GM19438 (cell line): Measurements from ENCODE around the gene RAB35.

Experiments
- ATAC-seq: cut with Tn5 transposase; IDR thresholded peaks from one replicate; pipeline ENCODE4 v1.9.1; 2021; ENCODE audit warnings: low read depth; ENCODE audit not compliant: unreplicated experiment

RAB35 gene

DNA sequence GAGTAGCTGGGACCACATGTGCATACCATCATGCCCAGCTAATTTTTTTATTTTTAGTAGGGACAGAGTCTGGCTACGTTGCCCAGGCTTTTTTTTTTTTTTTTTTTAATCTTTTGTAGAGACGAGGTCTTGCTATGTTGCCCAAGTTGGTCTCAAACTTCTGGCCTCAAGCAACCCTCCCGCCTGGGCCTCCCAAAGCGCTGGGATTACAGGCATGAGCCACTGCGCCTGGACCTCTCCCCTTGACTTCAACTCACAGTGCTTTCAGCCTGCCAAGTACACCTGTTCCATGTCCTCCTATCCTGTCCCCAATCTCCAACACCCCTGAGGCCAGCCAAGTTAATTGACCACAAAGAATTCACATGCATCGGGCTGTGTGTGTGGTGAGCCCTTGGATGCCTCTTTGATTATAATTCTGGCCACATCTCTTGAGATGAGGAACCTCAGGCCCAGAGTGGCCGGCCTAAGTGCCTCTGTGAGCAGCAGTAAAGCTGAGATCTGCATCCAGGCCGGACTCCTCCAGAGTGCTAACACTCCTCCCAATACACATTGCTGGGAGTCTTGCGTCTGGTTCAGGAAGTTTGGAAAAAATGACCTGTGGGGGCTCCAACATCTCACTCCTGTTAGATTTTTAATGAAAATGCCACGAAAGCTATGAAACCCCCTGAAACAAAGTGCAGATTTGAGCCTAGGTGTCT, 6.8 kb downstream of the RAB35 start:
- no peak for ATAC-seq

DNA sequence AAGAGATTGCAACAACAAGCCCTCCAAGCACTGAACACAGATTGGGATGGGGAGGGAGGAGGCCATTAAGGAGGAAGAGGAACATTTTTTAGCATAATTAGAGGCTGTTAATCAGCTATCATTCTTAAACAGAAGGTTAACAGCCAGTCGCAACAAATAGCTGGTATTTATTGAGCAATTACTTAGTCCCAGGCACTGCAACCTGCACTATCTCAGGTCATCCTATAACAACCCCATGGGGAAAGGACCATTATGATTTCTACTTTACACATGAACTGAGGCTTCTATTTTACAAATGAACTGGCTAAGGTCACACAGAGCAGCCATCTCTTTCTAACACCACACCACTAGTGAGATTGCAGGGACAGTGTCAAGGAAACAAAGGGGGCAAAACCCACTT, 10.4 kb downstream of the RAB35 start:
- no peak for ATAC-seq

DNA sequence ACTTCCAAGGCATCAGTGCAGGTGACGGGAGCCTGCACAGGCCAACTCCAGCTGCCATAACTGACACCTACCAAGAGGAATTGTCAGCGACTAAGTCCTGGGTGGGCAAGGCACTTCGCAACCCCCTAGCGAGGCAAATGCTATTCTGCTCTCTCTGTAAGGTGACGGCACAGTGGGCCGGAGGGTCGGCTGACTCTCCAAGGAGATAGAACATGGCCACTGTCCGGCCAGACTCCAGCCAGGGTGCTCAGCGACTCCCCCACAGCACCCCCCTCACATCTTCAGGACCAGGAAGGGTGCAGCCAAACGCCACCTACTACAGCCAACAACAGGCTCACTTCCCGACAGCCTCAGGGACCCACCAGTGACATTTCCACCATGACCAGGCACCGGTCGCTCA, 13.2 kb downstream of the RAB35 start:
- ATAC-seq = no peak

DNA sequence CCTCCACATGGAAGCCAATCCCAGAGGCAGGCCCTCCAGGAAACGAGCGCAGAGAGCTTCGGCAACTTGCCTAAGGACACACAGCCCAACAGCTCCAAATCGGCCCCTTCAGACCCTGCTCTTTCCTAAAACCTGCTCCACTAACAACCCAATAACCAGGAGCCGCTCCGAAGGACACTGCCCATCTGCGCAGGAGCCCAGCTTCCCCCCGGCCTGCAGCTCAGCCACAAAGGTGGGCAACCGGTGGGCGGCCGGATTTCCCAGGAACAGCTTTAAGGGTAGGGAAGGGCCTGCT, 13.6 kb downstream of the RAB35 start:
- ATAC-seq = no peak

DNA sequence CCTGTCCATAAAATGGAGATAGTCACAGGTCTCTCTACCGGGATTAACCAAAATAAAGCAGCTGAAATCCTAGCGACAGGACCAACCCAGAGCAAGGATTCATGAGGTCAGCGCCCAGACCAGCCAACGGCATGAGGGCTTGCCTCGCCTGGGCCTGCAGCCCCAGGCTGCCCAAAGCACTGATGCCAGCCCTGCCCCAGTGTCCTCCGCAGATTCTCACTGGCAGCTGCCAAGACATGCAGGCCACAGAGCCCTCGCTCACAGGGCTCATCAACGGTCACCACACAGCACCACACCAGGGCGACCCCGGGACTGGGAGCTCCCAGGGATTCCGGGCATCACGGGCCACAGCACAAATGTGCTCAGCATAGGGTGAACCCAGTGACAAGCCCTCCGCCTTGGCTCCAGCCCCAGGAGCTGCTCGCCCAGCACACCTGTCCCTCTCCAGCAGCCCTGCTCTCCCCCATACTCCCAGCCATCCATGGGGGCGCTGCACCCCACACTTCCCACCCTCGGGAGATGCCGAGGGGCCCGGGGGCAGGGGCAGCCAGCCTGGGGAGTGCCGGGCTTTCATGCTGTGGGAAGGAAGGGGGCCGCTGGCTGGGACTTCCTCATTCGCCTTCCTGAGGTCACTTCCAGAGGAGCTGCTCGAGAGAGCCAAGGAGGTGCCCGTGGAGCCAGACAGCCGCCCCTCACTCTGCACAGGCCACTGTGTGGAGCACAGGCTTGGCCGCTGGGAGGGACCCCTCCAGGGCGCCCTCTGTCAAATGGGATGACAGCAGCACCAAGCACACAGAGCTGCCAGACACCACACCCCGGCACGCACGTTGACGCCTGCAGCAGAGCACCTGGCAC, 14.1 kb downstream of the RAB35 start:
- ATAC-seq = no peak

DNA sequence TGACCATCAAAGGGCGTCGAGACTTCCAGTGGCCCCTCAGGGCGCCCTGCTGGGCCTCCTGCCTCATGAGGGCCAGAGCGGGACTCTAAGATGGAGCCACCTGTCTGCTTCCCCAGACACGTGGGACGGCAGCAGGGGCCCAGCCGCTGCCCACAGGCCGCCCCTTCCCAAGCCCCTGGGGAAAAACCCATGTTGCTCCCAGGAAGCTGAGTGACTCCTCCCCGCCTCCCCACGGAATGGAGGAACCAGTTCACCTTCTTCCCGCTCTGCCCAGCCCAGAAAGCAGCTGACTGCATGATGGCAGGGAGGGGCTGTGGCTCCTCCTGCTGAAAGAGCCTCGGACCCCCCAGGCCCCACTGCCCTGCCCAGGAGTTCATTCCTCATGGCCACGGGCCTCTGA, 14.9 kb downstream of the RAB35 start:
- no peak for ATAC-seq

DNA sequence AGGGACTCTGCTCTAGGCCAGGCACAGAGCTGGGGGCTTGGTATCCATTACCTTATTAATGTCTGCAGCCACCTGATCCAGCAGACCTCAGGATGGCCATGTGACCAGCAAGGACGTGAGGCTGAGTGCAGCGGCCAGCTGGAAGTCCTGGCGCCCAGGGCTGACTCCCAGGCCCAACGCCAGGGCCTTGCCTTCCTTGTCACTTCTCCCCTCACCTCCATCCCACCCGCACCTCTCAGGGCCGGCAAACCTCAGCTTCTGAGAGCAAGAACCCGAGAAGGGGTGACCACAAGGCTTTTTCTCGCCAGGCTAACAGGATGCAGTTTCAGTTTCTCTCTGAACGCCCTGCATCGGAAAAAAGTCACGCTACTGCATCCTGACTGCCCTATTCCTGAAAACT, 15.4 kb downstream of the RAB35 start:
- ATAC-seq = peak; percentile 60

DNA sequence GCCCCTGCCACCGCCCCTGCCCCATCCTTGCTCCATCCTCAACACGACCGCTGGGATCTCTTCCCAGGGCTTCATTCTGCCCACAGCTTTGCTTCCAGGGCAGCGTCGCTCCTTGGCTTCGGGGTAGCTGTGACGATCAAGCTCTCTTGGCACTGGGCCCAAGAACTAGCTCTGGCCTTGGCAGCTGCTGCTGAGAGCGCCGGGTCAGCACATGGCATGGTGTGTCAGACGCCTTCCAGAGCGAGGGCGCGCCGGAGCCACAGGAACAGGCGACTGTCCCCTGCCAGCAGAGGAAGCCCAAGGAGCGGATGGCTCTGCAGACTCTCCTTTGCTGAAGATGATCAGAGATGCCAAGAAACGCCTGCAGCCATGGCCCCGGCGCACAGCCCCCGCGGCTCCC, 15.9 kb downstream of the RAB35 start:
- ATAC-seq = no peak

DNA sequence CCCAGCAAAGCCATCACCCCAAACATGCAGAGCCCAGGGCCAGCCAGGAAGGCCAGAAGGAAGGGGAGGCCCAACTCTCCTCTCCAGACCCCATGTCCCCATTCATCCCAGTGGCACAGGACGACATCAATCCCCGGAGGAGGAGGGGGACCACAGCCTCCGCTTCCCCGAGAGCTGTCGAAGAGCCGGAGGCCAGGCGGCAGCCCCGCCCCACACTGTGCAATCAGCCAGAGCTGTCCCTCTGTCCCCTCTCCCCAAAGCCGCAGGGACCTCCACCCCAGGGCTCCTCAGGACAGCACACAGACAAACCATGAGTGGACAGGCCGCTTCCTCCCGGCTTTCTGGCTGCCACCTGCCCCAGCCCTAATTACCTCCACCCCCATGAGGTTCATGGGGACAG, 16.8 kb downstream of the RAB35 start:
- ATAC-seq = no peak

DNA sequence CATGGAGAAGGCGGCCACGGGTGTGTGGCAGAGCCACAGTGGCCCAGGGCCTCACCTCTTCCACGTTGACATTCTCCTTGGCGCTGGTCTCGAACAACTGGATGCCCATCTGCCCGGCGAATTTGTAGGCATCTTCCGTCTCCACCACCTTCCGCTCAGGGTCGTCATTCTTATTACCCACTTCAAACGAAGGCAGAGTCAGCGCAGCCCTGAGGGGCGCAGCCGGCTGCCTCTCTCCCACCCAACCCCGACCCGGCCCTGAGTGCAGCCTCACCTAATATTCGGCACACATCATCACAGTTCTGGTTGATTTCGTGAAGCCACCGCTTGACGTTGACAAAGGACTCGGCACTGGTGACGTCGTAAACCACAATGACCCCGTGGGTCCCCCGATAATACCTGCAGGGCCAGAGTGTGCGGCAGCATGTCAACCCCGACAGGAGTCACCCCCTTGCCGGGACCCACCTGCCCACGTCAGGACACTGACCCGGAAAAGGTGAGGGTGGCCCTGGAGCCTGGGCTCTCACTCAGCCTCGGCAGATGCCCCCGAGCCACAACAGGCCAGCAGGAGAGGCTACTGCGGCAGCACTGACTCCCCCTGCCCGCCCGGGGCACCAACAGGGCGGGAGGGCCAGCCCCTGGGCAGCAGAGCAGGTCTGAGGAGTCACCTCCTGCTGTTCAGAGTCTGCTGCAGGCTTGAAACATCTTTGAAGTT, 17.6 kb downstream of the RAB35 start:
- ATAC-seq = no peak

DNA sequence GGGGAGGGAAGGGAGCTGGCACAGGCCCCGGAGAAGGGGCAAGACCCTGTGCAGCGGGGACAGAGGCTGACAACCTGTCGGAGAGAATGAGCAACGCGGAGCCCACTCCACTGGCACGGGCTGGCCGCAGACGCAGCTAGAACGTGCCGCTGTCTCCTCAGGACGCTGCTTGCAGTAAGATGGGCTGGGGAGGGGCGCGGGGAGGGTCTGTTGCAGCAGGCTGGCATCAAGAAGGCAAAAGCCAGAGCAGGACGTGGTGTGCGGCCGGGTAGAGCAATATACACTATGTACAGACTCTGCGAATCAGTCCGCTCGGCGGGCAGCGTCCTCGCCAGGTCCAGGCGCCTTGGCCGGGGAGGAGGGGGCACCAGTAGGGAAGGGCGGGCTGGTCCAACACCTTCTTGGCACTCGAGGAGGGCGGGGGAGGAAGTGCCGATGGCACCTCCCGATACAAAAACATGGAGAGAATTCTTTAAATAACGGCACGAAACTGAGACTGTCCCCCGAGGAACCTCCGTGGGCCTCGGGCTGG, 19.8 kb downstream of the RAB35 start:
- no peak for ATAC-seq

DNA sequence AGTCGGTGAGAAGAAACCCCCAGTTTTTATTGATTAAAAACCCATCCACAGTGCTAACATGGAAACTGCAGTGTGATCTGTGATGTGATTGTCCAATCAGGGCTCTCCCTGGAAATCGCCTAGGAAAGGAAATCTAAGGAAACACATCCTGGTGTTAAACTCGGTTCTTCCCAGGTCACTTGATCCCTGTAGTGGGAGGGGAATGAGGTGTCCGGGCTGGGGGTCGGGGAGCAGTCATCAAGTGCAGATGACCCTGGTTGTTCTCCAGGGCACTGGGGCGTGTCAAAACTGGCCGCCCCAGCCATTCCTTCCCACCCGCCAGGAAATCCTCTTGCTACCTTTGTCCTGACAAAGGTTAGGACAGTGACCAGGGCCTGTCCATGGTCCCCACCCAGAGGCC, 20.8 kb downstream of the RAB35 start:
- ATAC-seq = no peak

DNA sequence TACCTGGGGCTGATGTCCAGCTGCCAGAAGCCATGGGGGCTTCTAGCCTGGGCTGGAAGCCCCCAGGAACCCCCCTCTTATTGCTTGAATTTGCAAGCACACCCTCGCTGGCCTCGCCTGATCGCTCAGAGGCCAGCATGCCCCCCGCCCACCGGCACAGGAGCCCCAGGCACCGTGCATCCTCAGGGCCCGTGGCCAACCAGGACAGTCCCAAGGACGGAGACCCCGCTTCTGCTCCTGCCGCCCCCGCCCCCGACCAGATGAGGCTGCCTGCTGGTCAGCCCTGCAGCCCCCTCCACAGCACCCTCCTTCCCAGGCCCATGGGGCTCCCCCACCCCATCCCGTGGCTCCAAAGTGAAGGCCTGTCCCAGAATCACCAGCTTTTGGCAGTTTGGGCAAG, 21.2 kb downstream of the RAB35 start:
- ATAC-seq = no peak

DNA sequence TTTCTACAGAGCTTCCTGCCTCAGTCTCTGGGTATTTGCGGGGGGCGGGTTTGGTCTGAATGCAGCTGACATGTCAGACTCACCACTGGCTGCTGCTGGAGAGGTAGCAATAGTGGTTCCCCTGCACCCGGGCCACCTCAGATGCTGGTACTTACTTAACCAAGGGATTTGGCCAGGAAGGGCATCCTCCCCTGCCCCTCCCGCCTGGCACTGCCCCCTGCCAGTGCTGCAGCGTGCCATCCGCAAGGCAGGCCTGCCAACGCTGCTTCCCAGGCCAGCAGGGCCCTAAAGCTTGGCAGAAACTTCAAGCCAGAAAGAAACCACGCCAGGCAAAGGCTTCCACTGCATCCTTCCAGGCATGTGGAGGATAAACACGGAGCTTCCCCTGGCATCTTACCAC, 22.1 kb downstream of the RAB35 start:
- no peak for ATAC-seq

DNA sequence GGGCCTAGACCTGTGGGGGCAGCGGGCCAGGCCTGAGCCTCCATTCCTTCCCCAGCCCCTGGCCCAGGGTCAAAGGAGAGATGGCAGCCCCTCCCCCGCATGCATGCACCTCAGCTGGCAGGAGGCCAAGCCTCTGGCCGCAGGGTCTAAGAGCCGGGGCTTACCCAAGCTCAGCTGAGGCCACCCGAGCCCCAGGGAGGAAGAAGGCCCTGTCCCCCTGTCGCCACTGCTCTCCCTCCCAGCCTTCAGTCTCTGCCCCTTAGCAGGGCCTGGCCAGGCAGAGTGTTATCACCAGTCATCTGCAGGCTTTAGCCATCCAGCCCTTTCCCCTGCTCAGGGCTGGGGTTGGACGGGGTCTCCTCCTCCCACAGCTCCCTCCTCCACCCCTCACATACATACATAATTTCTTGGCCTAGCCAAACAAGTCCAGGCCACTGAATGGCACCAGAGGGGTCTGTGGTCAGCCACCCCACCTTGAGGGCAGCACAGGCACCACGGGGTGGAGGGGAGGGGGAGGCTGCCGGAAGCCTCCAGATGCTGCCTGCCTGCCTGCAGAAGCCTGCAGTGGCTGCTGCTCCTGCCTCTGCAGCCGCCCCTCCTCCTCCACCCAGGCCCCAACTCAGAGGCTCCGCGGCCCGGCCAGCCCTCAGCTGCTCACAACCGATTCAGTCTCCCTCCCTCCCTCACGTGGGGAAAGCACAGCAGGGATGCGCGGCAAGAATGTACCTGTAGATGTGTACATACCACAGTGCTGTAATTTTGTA, 22.8 kb downstream of the RAB35 start:
- no peak for ATAC-seq

DNA sequence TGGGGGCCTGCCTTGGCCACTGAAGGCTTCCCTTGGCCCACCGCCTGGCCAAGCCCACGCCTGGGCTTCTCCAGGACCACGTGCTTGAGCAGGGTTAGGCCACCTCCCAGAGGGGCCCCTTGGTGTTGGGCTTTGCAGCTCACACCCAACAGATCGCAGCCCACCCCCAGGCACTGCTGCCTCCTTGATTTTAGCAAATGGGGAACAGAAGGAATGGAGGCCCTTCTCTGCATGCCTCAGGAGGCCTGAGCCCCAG, 23.3 kb downstream of the RAB35 start:
- ATAC-seq = no peak

DNA sequence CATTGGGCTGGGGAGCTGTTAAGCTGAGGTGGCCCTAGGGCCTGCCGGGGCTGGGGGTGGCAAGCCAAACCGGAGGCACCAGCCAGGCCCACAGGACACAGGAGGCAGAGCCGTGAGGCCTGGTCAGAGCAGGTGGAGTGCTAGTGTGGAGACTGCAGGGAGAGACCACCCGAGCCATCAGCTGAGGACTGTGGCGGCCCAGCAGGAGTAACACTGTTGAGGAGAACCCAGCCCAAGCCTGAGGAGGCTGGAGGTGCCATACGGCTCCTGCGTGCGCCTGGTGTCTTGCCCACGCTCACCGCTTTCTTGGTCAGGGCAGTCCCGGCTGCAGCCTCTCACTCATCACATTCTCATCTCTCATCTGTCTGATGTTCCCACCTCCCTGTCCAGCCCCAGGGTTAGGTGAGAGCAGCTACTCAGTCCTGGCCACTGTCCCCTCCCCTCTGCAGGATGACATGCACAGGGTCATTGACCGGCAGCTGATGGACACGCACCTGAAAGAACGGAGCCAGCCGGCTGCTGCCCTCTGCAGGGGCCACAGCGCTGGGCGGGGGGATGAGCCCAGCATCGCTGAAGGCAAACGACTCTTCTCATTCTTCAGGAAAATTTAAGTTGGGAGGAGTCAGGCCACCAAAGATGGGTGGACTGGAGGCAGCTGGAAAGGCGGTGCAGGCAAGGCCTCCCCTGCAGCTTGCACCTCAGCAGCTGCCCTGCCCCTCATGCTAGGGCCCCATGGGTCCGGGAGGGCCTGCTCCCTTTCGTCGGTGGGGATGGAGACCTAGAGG, 23.8 kb downstream of the RAB35 start:
- ATAC-seq = no peak

DNA sequence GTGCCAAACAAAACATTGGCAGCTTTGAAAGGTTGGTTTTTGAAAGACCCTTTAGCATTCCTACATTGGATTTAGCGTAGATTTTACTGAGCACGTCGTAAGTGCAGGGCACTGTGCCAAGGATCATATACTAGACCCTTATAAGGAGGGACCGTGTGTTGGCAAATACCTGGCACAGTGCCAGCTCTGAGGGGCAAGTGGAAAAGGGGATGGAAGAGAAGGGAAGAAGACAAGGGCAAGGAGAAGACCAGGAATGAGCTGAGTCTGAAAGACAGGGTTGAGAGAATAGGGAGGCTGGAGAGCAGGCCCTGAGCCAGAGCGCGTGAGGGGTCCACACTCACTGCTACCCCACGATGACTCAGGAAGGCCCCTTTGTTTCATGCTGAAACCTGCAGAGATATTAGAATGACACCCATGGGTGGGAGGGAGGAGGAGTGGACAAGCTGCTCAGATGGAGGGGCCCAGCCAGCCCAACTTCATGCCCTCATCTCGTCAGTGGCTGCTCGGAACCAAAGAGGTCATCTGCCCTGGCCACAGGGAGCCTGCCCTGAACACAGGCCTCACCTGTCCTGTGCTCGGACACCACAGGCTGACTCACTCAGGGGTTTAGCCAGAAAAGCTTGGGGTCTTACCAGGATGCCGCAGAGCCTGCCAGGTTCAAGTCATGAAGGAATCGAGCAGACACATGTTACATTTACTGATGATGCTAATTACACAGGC, 25.0 kb downstream of the RAB35 start:
- ATAC-seq = no peak

DNA sequence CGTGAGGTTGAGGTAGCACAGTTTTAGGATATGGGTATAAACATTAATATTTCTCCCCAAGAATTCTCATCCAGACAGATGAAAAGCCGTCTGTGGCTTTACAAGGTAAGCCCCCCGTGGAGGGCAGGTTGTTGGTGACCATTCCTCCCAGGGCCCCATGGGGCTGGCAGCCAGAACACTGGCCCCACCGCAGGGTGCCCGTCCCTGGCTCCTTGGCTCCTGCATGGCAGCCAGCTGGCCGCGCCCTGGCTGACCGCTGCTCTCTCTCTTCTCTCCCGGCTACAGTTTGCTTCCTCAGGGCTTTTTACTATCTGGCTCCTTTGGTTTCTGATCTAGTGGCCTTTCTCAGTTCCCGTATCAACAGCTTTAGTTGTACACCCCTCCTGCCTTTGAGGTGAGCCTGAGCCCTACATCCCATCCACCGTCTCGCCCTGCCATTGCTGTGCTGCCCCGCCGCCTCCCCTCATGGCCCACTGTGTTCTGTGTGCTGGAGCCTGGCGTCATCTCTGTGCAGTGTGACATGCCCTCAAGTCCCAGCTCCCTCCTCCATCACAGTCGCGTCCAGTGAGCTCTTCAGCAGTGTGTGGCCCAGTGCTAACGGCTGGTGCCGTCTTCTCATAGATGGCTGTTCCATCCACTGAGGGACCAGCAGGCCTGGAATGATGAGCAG, 25.8 kb downstream of the RAB35 start:
- ATAC-seq = no peak
